Activated T-cell treated with anti-CD3 and anti-CD28 coated beads, Interleukin-2, amount 50 U/mL, for 4 hours (primary cell): ENCODE data around the gene BCO2. TPM values are rescaled to one million over a fixed set of nuclear protein-coding genes. Genes with fewer than 3 reads are reported as not detected.

Source experiments
- ATAC-seq, 2 donors: fragments of 200-7000 bp; cut with Tn5 transposase; one replicate each; pipeline ENCODE4 v1.10.0; 2021
- DNase-seq: peaks from one replicate; pipeline ENCODE4 v3.0.0-alpha.2; 2020
- H3K27me3 Mint-ChIP-seq: one replicate; pipeline ENCODE4 v1.8.0; 2021; ENCODE audit warnings: low read depth, mixed read lengths
- H3K36me3 Mint-ChIP-seq: one replicate; pipeline ENCODE4 v1.8.0; 2022; ENCODE audit warnings: mixed read lengths; ENCODE audit not compliant: insufficient read depth
- H3K4me1 Mint-ChIP-seq: one replicate; pipeline ENCODE4 v1.8.0; 2021; ENCODE audit warnings: low read depth, mixed read lengths
- H3K4me3 Mint-ChIP-seq: one replicate; pipeline ENCODE4 v1.8.0; 2021; ENCODE audit warnings: mild to moderate bottlenecking, moderate library complexity, mixed read lengths
- H3K9me3 Mint-ChIP-seq: one replicate; pipeline ENCODE4 v1.8.0; 2021; ENCODE audit warnings: mixed read lengths
- total RNA-seq, 3 donors: library from RNA; stranded (reverse); gene quantifications; one replicate each; pipeline ENCODE4 v1.2.1, GENCODE V29; 2021

The BCO2 gene
- total RNA-seq, 3 donors from 2014 or later = 0.66 to 1.1 (median 0.73) TPM

- ATAC-seq = no peak
- no peaks in the 10 kb centered on the region for H3K27me3 Mint-ChIP-seq
Observed at GRCh38 chr11:112216561-112217105, 41.3 kb downstream of the BCO2 start.

DNA sequence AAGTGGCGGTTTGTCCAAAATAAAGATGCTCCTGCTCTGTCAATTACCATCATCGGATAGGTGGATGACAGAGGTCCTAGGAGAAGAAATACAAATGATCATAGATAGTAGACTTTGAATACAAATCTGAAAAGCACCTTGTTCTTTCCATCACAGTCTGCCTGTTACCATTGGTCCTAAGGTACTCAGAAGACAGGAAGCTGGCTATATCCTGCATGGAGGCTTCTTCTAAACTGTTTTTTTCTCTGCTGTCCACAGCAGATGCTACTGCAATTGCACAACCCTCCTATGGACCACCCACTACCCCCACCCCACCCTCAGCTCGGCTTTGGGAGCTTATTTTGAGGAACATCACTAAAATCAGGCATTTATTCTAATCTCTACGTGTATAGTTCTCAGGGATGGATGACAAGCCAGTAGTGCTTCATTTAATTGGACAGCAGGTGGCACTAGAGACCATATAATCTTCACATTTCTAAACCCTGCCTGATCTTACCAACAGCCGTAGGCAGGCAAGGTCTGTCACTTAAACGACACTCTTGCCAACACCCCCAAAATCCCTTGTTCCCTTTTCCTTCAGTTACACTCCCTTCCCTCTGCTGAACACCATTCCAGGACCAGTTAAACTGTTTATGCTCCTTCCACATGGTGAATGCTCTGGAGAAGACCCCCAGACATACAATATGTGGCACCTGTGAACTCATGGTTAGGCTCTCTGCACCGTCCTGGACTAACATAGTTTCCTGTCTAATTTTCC is 44.3 kb downstream of the BCO2 start:
- Mint-ChIP-seq H3K4me1 (no peaks in the 10 kb centered on the region), H3K4me3 (no peak overlapping the region), H3K27me3 (no peaks in the 10 kb centered on the region), H3K9me3 (no peaks in the 10 kb centered on the region), H3K36me3 (no peaks in the 10 kb centered on the region)
- peak; percentile 98 to 99 for ATAC-seq
- peak; percentile 12 for DNase-seq

More at GRCh38 chr11:112216561-112217105, 41.3 kb downstream of the BCO2 start:
- Mint-ChIP-seq H3K9me3 (no peaks in the 10 kb centered on the region), H3K4me3 (no peak overlapping the region), H3K36me3 (no peaks in the 10 kb centered on the region), H3K4me1 (peaks cover 7% of the 10 kb centered on the region)
- no peak for DNase-seq

- Mint-ChIP-seq H3K36me3 (no peaks in the 10 kb centered on the region), H3K4me1 (peaks cover 1% of the 10 kb centered on the region), H3K27me3 (no peaks in the 10 kb centered on the region)
Observed at GRCh38 chr11:112221274-112221835, 46.0 kb downstream of the BCO2 start.

GRCh38 chr11:112222303-112222702 is 47.0 kb downstream of the BCO2 start:
- Mint-ChIP-seq H3K27me3 (no peaks in the 10 kb centered on the region), H3K36me3 (no peaks in the 10 kb centered on the region), H3K4me1 (peaks cover 8% of the 10 kb centered on the region), H3K4me3 (no peak overlapping the region), H3K9me3 (no peaks in the 10 kb centered on the region)
- ATAC-seq (no peak), DNase-seq (no peak)

More at GRCh38 chr11:112221274-112221835, 46.0 kb downstream of the BCO2 start:
- ATAC-seq (no peak), DNase-seq (no peak)
- H3K4me3 Mint-ChIP-seq = no peak overlapping the region
- no peaks in the 10 kb centered on the region for H3K9me3 Mint-ChIP-seq

GRCh38 chr11:112223121-112223520 is 47.8 kb downstream of the BCO2 start:
- no peaks in the 10 kb centered on the region for H3K27me3 Mint-ChIP-seq
- no peak overlapping the region for H3K4me3 Mint-ChIP-seq
- H3K36me3 Mint-ChIP-seq = peaks cover under 1% of the 10 kb centered on the region
- no peak for ATAC-seq
- H3K9me3 Mint-ChIP-seq = no peaks in the 10 kb centered on the region
- peaks cover 13% of the 10 kb centered on the region for H3K4me1 Mint-ChIP-seq
- no peak for DNase-seq

GRCh38 chr11:112223754-112224532 is 48.6 kb downstream of the BCO2 start:
- H3K9me3 Mint-ChIP-seq = no peaks in the 10 kb centered on the region
- no peak overlapping the region for H3K4me3 Mint-ChIP-seq
- ATAC-seq (no peak), DNase-seq (no peak)
- H3K27me3 Mint-ChIP-seq = no peaks in the 10 kb centered on the region
- peaks cover 9% of the 10 kb centered on the region for H3K36me3 Mint-ChIP-seq
- H3K4me1 Mint-ChIP-seq = peaks cover 17% of the 10 kb centered on the region

DNA sequence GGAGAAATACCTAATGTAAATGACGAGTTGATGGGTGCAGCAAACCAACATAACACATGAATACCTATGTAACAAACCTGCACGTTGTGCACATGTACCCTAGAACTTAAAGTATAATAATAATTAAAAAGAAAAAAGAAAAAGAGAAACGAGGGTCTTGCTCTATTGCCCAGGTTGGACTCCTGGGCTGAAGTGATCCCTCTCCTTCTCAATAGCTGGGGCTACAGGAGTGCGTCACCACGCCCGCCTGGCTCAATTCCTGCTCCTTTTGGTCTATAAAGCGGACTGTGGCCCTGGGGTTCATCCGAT is 50.4 kb downstream of the BCO2 start:
- Mint-ChIP-seq H3K4me3 (peak overlapping the region; percentile 89), H3K27me3 (no peaks in the 10 kb centered on the region), H3K36me3 (peaks cover 16% of the 10 kb centered on the region), H3K4me1 (peaks cover 17% of the 10 kb centered on the region), H3K9me3 (no peaks in the 10 kb centered on the region)
- ATAC-seq (no peak), DNase-seq (no peak)

GRCh38 chr11:112226062-112226830 is 50.9 kb downstream of the BCO2 start, which contains the start of gene PTS:
TSS of gene PTS (plus strand) at chr11:112226428. CDS start at chr11:112226444, 16 bp downstream.
- Mint-ChIP-seq H3K27me3 (no peaks in the 10 kb centered on the region), H3K9me3 (no peaks in the 10 kb centered on the region), H3K36me3 (peaks cover 20% of the 10 kb centered on the region), H3K4me3 (peak within 1 kb of the TSS; percentile 89), H3K4me1 (peaks cover 17% of the 10 kb centered on the region)
- DNase-seq (peak; percentile 73), ATAC-seq (peak; percentile 96 to 97)

- Mint-ChIP-seq H3K4me1 (peaks cover 17% of the 10 kb centered on the region), H3K27me3 (no peaks in the 10 kb centered on the region), H3K9me3 (no peaks in the 10 kb centered on the region), H3K36me3 (peaks cover 23% of the 10 kb centered on the region), H3K4me3 (peak overlapping the region; percentile 89)
- DNase-seq (no peak), ATAC-seq (peak; percentile 73 to 76)
Observed at GRCh38 chr11:112226831-112227401, 51.6 kb downstream of the BCO2 start.

DNA sequence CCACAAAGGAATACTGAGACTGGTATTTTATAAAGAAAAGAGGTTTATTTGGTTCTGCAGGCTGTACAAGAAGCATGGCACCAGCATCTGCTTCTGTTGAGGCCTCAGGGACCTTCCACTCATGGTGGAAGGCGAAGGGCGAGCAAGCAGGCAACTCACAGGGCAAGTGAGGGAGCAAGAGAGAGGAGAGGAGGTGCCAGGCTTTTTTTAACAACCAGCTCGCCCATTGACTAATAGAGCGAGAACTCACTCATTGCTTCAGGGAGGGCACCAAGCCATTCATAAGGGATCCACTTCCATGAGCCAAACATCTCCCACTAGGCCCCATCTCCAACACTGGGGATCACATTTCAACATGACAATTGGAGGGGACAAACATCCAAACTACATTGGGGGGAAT is 52.2 kb downstream of the BCO2 start:
- Mint-ChIP-seq H3K9me3 (no peaks in the 10 kb centered on the region), H3K4me1 (peaks cover 17% of the 10 kb centered on the region)
- ATAC-seq = no peak

GRCh38 chr11:112228706-112229105 is 53.4 kb downstream of the BCO2 start:
- no peak for ATAC-seq
- no peak for DNase-seq
- peaks cover 25% of the 10 kb centered on the region for H3K36me3 Mint-ChIP-seq
- no peaks in the 10 kb centered on the region for H3K27me3 Mint-ChIP-seq
- no peak overlapping the region for H3K4me3 Mint-ChIP-seq
- H3K9me3 Mint-ChIP-seq = no peaks in the 10 kb centered on the region
- peaks cover 17% of the 10 kb centered on the region for H3K4me1 Mint-ChIP-seq

More for the DNA sequence above, 52.2 kb downstream of the BCO2 start:
- Mint-ChIP-seq H3K36me3 (peaks cover 25% of the 10 kb centered on the region), H3K4me3 (peak overlapping the region; percentile 89), H3K27me3 (no peaks in the 10 kb centered on the region)
- no peak for DNase-seq

GRCh38 chr11:112229159-112229558 is 53.8 kb downstream of the BCO2 start:
- Mint-ChIP-seq H3K27me3 (no peaks in the 10 kb centered on the region), H3K4me3 (no peak overlapping the region)

GRCh38 chr11:112229746-112230433 is 54.6 kb downstream of the BCO2 start:
- Mint-ChIP-seq H3K9me3 (no peaks in the 10 kb centered on the region), H3K27me3 (no peaks in the 10 kb centered on the region), H3K36me3 (peaks cover 28% of the 10 kb centered on the region), H3K4me1 (peaks cover 17% of the 10 kb centered on the region), H3K4me3 (no peak overlapping the region)
- DNase-seq = no peak
- no peak for ATAC-seq

More at GRCh38 chr11:112229159-112229558, 53.8 kb downstream of the BCO2 start:
- Mint-ChIP-seq H3K9me3 (no peaks in the 10 kb centered on the region), H3K36me3 (peaks cover 28% of the 10 kb centered on the region), H3K4me1 (peaks cover 17% of the 10 kb centered on the region)
- ATAC-seq = no peak
- DNase-seq = no peak
